PC-3 (cell line): ENCODE measurements around the gene IFT172. TPM values are rescaled to one million over a fixed set of nuclear protein-coding genes. Genes with fewer than 3 reads are reported as not detected.
A peak's percentile ranks its signal among the peaks of the same experiment; 100 is the strongest.

Experiments
- ATAC-seq: fragments of 200-7000 bp; cut with Tn5 transposase; 2 replicates; pipeline ENCODE4 v1.9.1; 2020; ENCODE audit warnings: mild to moderate bottlenecking, moderate library complexity
- BruUV-seq: library from RNA; stranded (reverse); fragments of 400-500 nt; replicated peaks from 2 replicates; lab custom pipeline; 2021; lab: Mats Ljungman, UMichigan
- CTCF ChIA-PET: fragments of 300-600 bp; sonication (Branson Sonifier 250); formaldehyde crosslinking; loops from one replicate; lab custom pipeline; 2022; ENCODE audit warnings: antibody characterized with exemption; lab: Charles Lee
- POLR2A ChIA-PET: fragments of 300-600 bp; sonication (Branson Sonifier 250); formaldehyde crosslinking; loops from one replicate; lab custom pipeline; 2022; ENCODE audit warnings: antibody characterized with exemption; ENCODE audit not compliant: unreplicated experiment; lab: Charles Lee
- DNase-seq: peaks from one replicate; pipeline ENCODE4 v3.0.0-alpha.2; 2015
- H2AFZ ChIP-seq: fragments of 300-600 bp; sonication (generic); 2 replicates; pipeline ENCODE4 v1.6.0; 2016; ENCODE audit warnings: antibody characterized with exemption, low read length
- H3F3A ChIP-seq: fragments of 300-600 bp; sonication (generic); one replicate; pipeline ENCODE4 v1.6.0; 2017; ENCODE audit warnings: antibody characterized with exemption, low read length, control low read depth, mild to moderate bottlenecking; ENCODE audit not compliant: unreplicated experiment
- H3K27ac ChIP-seq: fragments of 300-600 bp; sonication (generic); 2 replicates; pipeline ENCODE4 v1.5.1; 2016; ENCODE audit warnings: mild to moderate bottlenecking, low read length
- H3K27me3 ChIP-seq: fragments of 300-600 bp; sonication (generic); 2 replicates; pipeline ENCODE4 v1.6.1; 2016; ENCODE audit warnings: low read length, mixed read lengths
- H3K36me3 ChIP-seq: fragments of 300-600 bp; sonication (generic); 2 replicates; pipeline ENCODE4 v1.6.1; 2016; ENCODE audit warnings: low read depth, mixed run types, low read length, mixed read lengths
- H3K4me1 ChIP-seq: fragments of 300-600 bp; sonication (generic); 2 replicates; pipeline ENCODE4 v1.5.1; 2016; ENCODE audit warnings: low read length; ENCODE audit not compliant: insufficient read depth
- H3K4me2 ChIP-seq: fragments of 300-600 bp; sonication (generic); 2 replicates; pipeline ENCODE4 v1.6.0; 2016; ENCODE audit warnings: low read length
- H3K4me3 ChIP-seq: fragments of 300-600 bp; sonication (generic); 2 replicates; pipeline ENCODE4 v1.5.1; 2016; ENCODE audit warnings: mild to moderate bottlenecking, low read length, mixed read lengths
- H3K79me2 ChIP-seq: fragments of 300-600 bp; sonication (generic); 2 replicates; pipeline ENCODE4 v1.6.1; 2017; ENCODE audit warnings: low read length, mixed read lengths
- H3K9ac ChIP-seq: fragments of 300-600 bp; sonication (generic); 2 replicates; pipeline ENCODE4 v1.6.0; 2016; ENCODE audit warnings: mild to moderate bottlenecking, low read length
- H3K9me2 ChIP-seq: fragments of 300-600 bp; sonication (generic); replicated peaks from 2 replicates; pipeline ENCODE4 v1.6.1; 2016; ENCODE audit warnings: mixed run types, low read length, mixed read lengths
- H3K9me3 ChIP-seq: fragments of 300-600 bp; sonication (generic); 2 replicates; pipeline ENCODE4 v1.6.1; 2016; ENCODE audit warnings: low read length, mixed read lengths
- H4K20me1 ChIP-seq: fragments of 300-600 bp; sonication (generic); 2 replicates; pipeline ENCODE4 v1.6.1; 2016; ENCODE audit warnings: low read length, mixed read lengths
- EZH2 ChIP-seq: fragments of 300-600 bp; sonication (generic); IDR thresholded peaks from one replicate; pipeline ENCODE4 v1.6.1; 2017; ENCODE audit warnings: antibody characterized with exemption, mild to moderate bottlenecking, low read length; ENCODE audit not compliant: unreplicated experiment
- EZH2phosphoT487 ChIP-seq: fragments of 300-600 bp; sonication (generic); IDR thresholded peaks from 2 replicates; pipeline ENCODE4 v1.6.1; 2018; ENCODE audit warnings: mild to moderate bottlenecking, antibody characterized with exemption, low read length, borderline replicate concordance
- intact Hi-C: fragments of 100-400 bp; cut with micrococcal nuclease; formaldehyde crosslinking; loops from 2 replicates; pipeline ENCODE4 v1.9.0; 2023
- total RNA-seq: library from RNA; depleted of rRNA; stranded (reverse); fragments of >200 nt; gene quantifications from 2 replicates; pipeline ENCODE4 v1.2.3, GENCODE V29; 2014
- TF ChIP-seq, protein P1 (sequence below): fragments of 300-600 bp; sonication (generic); conservative IDR thresholded peaks from 2 replicates; pipeline ENCODE4 v1.5.1; 2017; ENCODE audit warnings: antibody characterized with exemption, low read depth, mild to moderate bottlenecking, low read length

Gene IFT172
- total RNA-seq, 1 experiment from 2014 or later, result 22.9 TPM

DNA sequence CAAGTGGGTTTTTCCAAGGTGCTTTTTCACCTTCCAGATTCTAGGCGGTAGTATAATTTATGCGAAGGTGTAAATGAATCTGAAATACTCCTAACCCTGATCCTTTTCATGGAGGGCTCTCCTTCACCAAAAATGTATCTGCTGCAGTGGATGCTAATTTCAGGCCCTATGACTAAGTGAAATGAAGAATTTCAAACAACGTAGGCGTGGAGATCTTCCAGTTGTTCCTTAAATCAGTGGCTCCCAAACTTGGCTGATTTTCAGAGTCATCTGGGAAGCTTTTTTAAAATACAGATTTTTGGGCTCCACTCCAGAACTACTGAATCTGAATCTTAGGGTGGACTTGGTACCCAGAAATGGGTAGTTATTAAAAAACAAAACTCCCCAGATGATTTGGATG, 12.6 kb upstream of the IFT172 start:
- no TSS peak for BruUV-seq
- CTCF ChIA-PET, result no interaction called here
- Histone ChIP-seq H2AFZ (no peak overlapping the region), H3K4me1 (no peaks in the 10 kb centered on the region), H3K36me3 (no peaks in the 10 kb centered on the region), H3F3A (no peaks in the 10 kb centered on the region), H3K4me2 (no peak overlapping the region), H3K9ac (no peak overlapping the region), H3K79me2 (no peaks in the 10 kb centered on the region), H3K27ac (no peak overlapping the region), H3K9me2 (no peaks in the 10 kb centered on the region), H4K20me1 (no peaks in the 10 kb centered on the region), H3K27me3 (no peaks in the 10 kb centered on the region), H3K4me3 (no peak overlapping the region), H3K9me3 (no peaks in the 10 kb centered on the region)
- DNase-seq (no peak), ATAC-seq (no peak)
- no peak for TF ChIP-seq EZH2
- TF ChIP-seq, protein P1, sequence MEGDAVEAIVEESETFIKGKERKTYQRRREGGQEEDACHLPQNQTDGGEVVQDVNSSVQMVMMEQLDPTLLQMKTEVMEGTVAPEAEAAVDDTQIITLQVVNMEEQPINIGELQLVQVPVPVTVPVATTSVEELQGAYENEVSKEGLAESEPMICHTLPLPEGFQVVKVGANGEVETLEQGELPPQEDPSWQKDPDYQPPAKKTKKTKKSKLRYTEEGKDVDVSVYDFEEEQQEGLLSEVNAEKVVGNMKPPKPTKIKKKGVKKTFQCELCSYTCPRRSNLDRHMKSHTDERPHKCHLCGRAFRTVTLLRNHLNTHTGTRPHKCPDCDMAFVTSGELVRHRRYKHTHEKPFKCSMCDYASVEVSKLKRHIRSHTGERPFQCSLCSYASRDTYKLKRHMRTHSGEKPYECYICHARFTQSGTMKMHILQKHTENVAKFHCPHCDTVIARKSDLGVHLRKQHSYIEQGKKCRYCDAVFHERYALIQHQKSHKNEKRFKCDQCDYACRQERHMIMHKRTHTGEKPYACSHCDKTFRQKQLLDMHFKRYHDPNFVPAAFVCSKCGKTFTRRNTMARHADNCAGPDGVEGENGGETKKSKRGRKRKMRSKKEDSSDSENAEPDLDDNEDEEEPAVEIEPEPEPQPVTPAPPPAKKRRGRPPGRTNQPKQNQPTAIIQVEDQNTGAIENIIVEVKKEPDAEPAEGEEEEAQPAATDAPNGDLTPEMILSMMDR, result no peak
- TF ChIP-seq EZH2phosphoT487, result no peak
- intact Hi-C loops, result no loop called here
- POLR2A ChIA-PET, result no interaction called here

GRCh38 chr2:27501042-27501441, 11.5 kb upstream of the IFT172 start:
- BruUV-seq, result no TSS peak
- no peak overlapping the region for H3K4me2 ChIP-seq
- no peak for ATAC-seq

DNA sequence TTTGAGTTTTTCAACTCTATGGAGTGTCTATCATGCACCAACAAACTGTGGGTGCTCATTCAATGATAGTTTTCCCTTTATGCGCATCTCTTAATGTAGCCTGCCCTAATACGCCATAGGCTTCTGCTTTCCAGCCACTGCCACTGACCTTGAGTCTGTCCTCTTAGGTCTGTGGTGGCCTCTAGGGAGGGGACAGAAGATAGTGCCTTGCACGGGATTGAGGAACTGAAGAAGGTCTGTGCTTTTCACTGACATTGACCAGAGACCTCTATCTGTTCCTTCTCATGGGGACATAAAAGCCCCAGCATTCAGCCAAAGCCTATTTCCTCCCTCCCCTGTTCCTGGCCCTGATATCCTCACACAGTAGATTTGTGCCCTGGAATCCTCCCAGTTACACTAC, 9.4 kb upstream of the IFT172 start:
- no TSS peak for BruUV-seq
- DNase-seq, result no peak
- Histone ChIP-seq H3K9me2 (no peaks in the 10 kb centered on the region), H3K27ac (no peak overlapping the region), H3K9ac (no peak overlapping the region), H3K79me2 (no peaks in the 10 kb centered on the region), H3K4me3 (no peak overlapping the region), H3K36me3 (no peaks in the 10 kb centered on the region), H3K27me3 (no peaks in the 10 kb centered on the region), H4K20me1 (no peaks in the 10 kb centered on the region), H3F3A (no peaks in the 10 kb centered on the region), H3K4me2 (no peak overlapping the region), H3K9me3 (no peaks in the 10 kb centered on the region), H2AFZ (no peak overlapping the region), H3K4me1 (0 out of 2 replicates have a peak, but pooled peaks cover 3% of the 10 kb centered on the region)
- POLR2A ChIA-PET, result no interaction called here
- CTCF ChIA-PET, result no interaction called here
- no peak for ATAC-seq
- intact Hi-C loops, result no loop called here
- TF ChIP-seq EZH2phosphoT487 (no peak), EZH2 (no peak)
- TF ChIP-seq, protein P1, result no peak

More at GRCh38 chr2:27501042-27501441, 11.5 kb upstream of the IFT172 start:
- H3K27ac ChIP-seq, result no peak overlapping the region
- no peaks in the 10 kb centered on the region for H3K36me3 ChIP-seq
- no peak overlapping the region for H2AFZ ChIP-seq
- ChIA-PET POLR2A (no interaction called here), CTCF (no interaction called here)
- DNase-seq, result peak; percentile 68
- intact Hi-C loops, result no loop called here
- H3F3A ChIP-seq, result no peaks in the 10 kb centered on the region
- TF ChIP-seq EZH2 (no peak), EZH2phosphoT487 (no peak)
- TF ChIP-seq, protein P1, result no peak
- no peak overlapping the region for H3K9ac ChIP-seq
- no peaks in the 10 kb centered on the region for H3K9me3 ChIP-seq
- no peaks in the 10 kb centered on the region for H4K20me1 ChIP-seq
- H3K4me1 ChIP-seq, result no peaks in the 10 kb centered on the region
- no peaks in the 10 kb centered on the region for H3K9me2 ChIP-seq
- H3K27me3 ChIP-seq, result no peaks in the 10 kb centered on the region
- no peak overlapping the region for H3K4me3 ChIP-seq
- no peaks in the 10 kb centered on the region for H3K79me2 ChIP-seq
